Astrocyte of the spinal cord (primary cell): ENCODE results near the gene LRP4.
"Not testable (repeated sequence)": the region's sequence is repeated elsewhere in the genome, so short reads cannot be mapped to it uniquely, and the experiment has no call there.

Experiments
- DNase-seq: peaks from one replicate; pipeline ENCODE4 v3.0.0; 2011; ENCODE audit warnings: low read depth, low spot score
- H3K4me3 ChIP-seq: 2 replicates; pipeline ENCODE4 v1.5.1; 2011; ENCODE audit warnings: low read depth, mild to moderate bottlenecking, low read length, moderate library complexity
- CTCF ChIP-seq: IDR thresholded peaks from 2 replicates; pipeline ENCODE4 v1.5.1; 2012; ENCODE audit warnings: low read depth, mild to moderate bottlenecking, low read length, inconsistent platforms
- in situ Hi-C: cut with HindIII; loops from 2 replicates; pipeline ENCODE4 v1.10.0; 2017; ENCODE audit warnings: low sequenced_read_pairs

LRP4 gene

GRCh38 chr11:46918083-46918787 is at the start of gene LRP4:
TSS of gene LRP4 (minus strand) at chr11:46918550. CDS start at chr11:46918379, 171 bp downstream.
- peak within 1 kb of the TSS; percentile 66 for H3K4me3 ChIP-seq
- no peak for DNase-seq
- in situ Hi-C loops = no loop called here
- no peak for TF ChIP-seq CTCF

- in situ Hi-C loops = no loop called here
- H3K4me3 ChIP-seq = no peak overlapping the region
- DNase-seq = no peak
- no peak for TF ChIP-seq CTCF
These were observed 49.6 kb upstream of the LRP4 start for GRCh38 chr11:46967962-46968361.

- no peak overlapping the region for H3K4me3 ChIP-seq
- in situ Hi-C loops = no loop called here
- DNase-seq = no peak
- TF ChIP-seq CTCF = no peak
These were observed 48.4 kb upstream of the LRP4 start for GRCh38 chr11:46966773-46967172.

GRCh38 chr11:46963844-46964243 is 45.5 kb upstream of the LRP4 start:
- no peak for TF ChIP-seq CTCF
- in situ Hi-C loops = no loop called here
- no peak for DNase-seq
- no peak overlapping the region for H3K4me3 ChIP-seq

- DNase-seq, H3K4me3 ChIP-seq, in situ Hi-C loops: not testable (repeated sequence)
These were observed 43.5 kb upstream of the LRP4 start for GRCh38 chr11:46961886-46962285.

GRCh38 chr11:46961041-46961440 is 42.7 kb upstream of the LRP4 start:
- in situ Hi-C loops = no loop called here
- TF ChIP-seq CTCF = no peak
- no peak overlapping the region for H3K4me3 ChIP-seq
- DNase-seq = no peak

- in situ Hi-C loops = no loop called here
- no peak for TF ChIP-seq CTCF
- no peak overlapping the region for H3K4me3 ChIP-seq
- no peak for DNase-seq
These were observed 40.4 kb upstream of the LRP4 start for GRCh38 chr11:46958777-46959176.
